ENCODE measurements around the gene SRSF10.

DNA sequence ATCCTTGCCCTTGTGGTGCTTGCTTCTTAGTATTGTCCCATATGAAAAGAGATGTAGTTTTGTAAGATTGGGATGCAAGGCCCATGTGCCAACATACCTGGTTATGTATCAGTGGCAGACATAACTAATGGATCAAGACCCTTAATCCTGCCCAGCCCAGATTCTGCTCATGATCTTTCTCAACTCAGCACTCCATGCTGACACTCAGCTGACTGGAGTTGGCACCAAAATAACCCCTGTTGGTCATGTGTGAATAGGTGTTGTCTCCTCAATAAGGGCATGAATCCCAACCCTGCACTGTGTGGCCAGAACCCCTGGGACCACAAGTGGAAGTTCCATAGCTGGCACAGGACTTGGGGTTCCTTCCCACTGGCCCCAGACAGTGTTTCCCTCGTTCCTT, 53.0 kb downstream of the SRSF10 start:
- TF ChIP-seq, protein P1, sequence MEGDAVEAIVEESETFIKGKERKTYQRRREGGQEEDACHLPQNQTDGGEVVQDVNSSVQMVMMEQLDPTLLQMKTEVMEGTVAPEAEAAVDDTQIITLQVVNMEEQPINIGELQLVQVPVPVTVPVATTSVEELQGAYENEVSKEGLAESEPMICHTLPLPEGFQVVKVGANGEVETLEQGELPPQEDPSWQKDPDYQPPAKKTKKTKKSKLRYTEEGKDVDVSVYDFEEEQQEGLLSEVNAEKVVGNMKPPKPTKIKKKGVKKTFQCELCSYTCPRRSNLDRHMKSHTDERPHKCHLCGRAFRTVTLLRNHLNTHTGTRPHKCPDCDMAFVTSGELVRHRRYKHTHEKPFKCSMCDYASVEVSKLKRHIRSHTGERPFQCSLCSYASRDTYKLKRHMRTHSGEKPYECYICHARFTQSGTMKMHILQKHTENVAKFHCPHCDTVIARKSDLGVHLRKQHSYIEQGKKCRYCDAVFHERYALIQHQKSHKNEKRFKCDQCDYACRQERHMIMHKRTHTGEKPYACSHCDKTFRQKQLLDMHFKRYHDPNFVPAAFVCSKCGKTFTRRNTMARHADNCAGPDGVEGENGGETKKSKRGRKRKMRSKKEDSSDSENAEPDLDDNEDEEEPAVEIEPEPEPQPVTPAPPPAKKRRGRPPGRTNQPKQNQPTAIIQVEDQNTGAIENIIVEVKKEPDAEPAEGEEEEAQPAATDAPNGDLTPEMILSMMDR (IDR thresholded peaks at IDR 0.05 in 8 of 11, conservative IDR thresholded peaks at IDR 0.05 in 3 of 11): no peak
- TF ChIP-seq POLR2A (IDR thresholded peaks at IDR 0.05): no peak
